MG63 (cell line): Measurements from ENCODE around the gene SLC5A5. TPM values are rescaled to one million over a fixed set of nuclear protein-coding genes. Genes with fewer than 3 reads are reported as not detected.
A peak's percentile ranks its signal among the peaks of the same experiment; 100 is the strongest.

Experiments
- DNase-seq: peaks from one replicate; pipeline ENCODE4 v3.0.0-alpha.2; 2020
- H3K27me3 ChIP-seq: fragments of 250-450 bp; sonication (Bioruptor Pico); 2 replicates; pipeline ENCODE4 v1.5.1; 2020; ENCODE audit warnings: mild to moderate bottlenecking, moderate library complexity
- H3K36me3 ChIP-seq: fragments of 250-450 bp; sonication (Bioruptor Pico); 2 replicates; pipeline ENCODE4 v1.5.1; 2020; ENCODE audit warnings: mild to moderate bottlenecking, moderate library complexity
- H3K4me3 ChIP-seq: fragments of 250-450 bp; sonication (Bioruptor Pico); 2 replicates; pipeline ENCODE4 v1.5.1; 2020; ENCODE audit warnings: mild to moderate bottlenecking, moderate library complexity
- H3K9me3 ChIP-seq: fragments of 250-450 bp; sonication (Bioruptor Pico); 2 replicates; pipeline ENCODE4 v1.5.1; 2020; ENCODE audit warnings: mild to moderate bottlenecking, moderate library complexity
- total RNA-seq: library from RNA; depleted of rRNA; stranded (reverse); fragments of >200 nt; shearing (Covaris generic); gene quantifications from 2 replicates; pipeline ENCODE4 v1.2.3, GENCODE V29; 2014; ENCODE audit warnings: low replicate concordance

Gene SLC5A5
- total RNA-seq, 1 experiment from 2014 or later, result not detected

GRCh38 chr19:17863520-17864182 is 8.1 kb upstream of the SLC5A5 start:
- DNase-seq, result no peak
- H3K27me3 ChIP-seq, result no peaks in the 10 kb centered on the region
- no peak overlapping the region for H3K4me3 ChIP-seq
- H3K9me3 ChIP-seq, result no peaks in the 10 kb centered on the region
- peaks cover 52% of the 10 kb centered on the region for H3K36me3 ChIP-seq

GRCh38 chr19:17865364-17866311 is 6.1 kb upstream of the SLC5A5 start:
- peak; percentile 57 for DNase-seq
- peaks cover 43% of the 10 kb centered on the region for H3K36me3 ChIP-seq

GRCh38 chr19:17866312-17866963 is 5.3 kb upstream of the SLC5A5 start:
- no peak for DNase-seq
- H3K36me3 ChIP-seq, result peaks cover 35% of the 10 kb centered on the region
- no peaks in the 10 kb centered on the region for H3K9me3 ChIP-seq
- no peak overlapping the region for H3K4me3 ChIP-seq
- H3K27me3 ChIP-seq, result peaks cover 2% of the 10 kb centered on the region; the same call in 1 of the 2 replicates

More at GRCh38 chr19:17865364-17866311, 6.1 kb upstream of the SLC5A5 start:
- Histone ChIP-seq H3K4me3 (no peak overlapping the region), H3K9me3 (no peaks in the 10 kb centered on the region), H3K27me3 (peaks cover under 1% of the 10 kb centered on the region; the same call in 1 of the 2 replicates)

- peaks cover 29% of the 10 kb centered on the region for H3K36me3 ChIP-seq
- peaks cover 2% of the 10 kb centered on the region; the same call in 1 of the 2 replicates for H3K27me3 ChIP-seq
- DNase-seq, result no peak
- no peak overlapping the region for H3K4me3 ChIP-seq
- no peaks in the 10 kb centered on the region for H3K9me3 ChIP-seq
Measured at GRCh38 chr19:17866964-17867486, 4.7 kb upstream of the SLC5A5 start.

- Histone ChIP-seq H3K36me3 (peaks cover 13% of the 10 kb centered on the region), H3K4me3 (no peak overlapping the region), H3K27me3 (peaks cover 2% of the 10 kb centered on the region; the same call in 1 of the 2 replicates), H3K9me3 (no peaks in the 10 kb centered on the region)
- no peak for DNase-seq
Measured at GRCh38 chr19:17868669-17869068, 3.1 kb upstream of the SLC5A5 start.

GRCh38 chr19:17869114-17869608 is 2.6 kb upstream of the SLC5A5 start:
- H3K36me3 ChIP-seq, result peaks cover 8% of the 10 kb centered on the region
- H3K4me3 ChIP-seq, result no peak overlapping the region
- DNase-seq, result no peak
- H3K9me3 ChIP-seq, result no peaks in the 10 kb centered on the region
- peaks cover 5% of the 10 kb centered on the region; the same call in 1 of the 2 replicates for H3K27me3 ChIP-seq

- H3K4me3 ChIP-seq, result no peak overlapping the region
- DNase-seq, result no peak
- peaks cover 8% of the 10 kb centered on the region; the same call in 1 of the 2 replicates for H3K27me3 ChIP-seq
- no peaks in the 10 kb centered on the region for H3K36me3 ChIP-seq
- no peaks in the 10 kb centered on the region for H3K9me3 ChIP-seq
Measured at GRCh38 chr19:17871032-17871877, 490 bp upstream of the SLC5A5 start.

GRCh38 chr19:17872251-17873001 is 681 bp downstream of the SLC5A5 start:
- DNase-seq, result no peak
- H3K27me3 ChIP-seq, result peaks cover 9% of the 10 kb centered on the region
- no peaks in the 10 kb centered on the region for H3K36me3 ChIP-seq
- no peak overlapping the region for H3K4me3 ChIP-seq
- no peaks in the 10 kb centered on the region for H3K9me3 ChIP-seq

GRCh38 chr19:17873786-17874757 is 2.3 kb downstream of the SLC5A5 start:
- H3K36me3 ChIP-seq, result no peaks in the 10 kb centered on the region
- H3K4me3 ChIP-seq, result no peak overlapping the region
- peaks cover 17% of the 10 kb centered on the region for H3K27me3 ChIP-seq
- peak; percentile 38 for DNase-seq
- H3K9me3 ChIP-seq, result no peaks in the 10 kb centered on the region

GRCh38 chr19:17874758-17875135 is 3.0 kb downstream of the SLC5A5 start:
- Histone ChIP-seq H3K9me3 (no peaks in the 10 kb centered on the region), H3K4me3 (no peak overlapping the region), H3K27me3 (peaks cover 22% of the 10 kb centered on the region), H3K36me3 (no peaks in the 10 kb centered on the region)
- DNase-seq, result no peak

GRCh38 chr19:17877696-17878095 is 6.0 kb downstream of the SLC5A5 start:
- no peak overlapping the region for H3K4me3 ChIP-seq
- peaks cover 36% of the 10 kb centered on the region for H3K27me3 ChIP-seq
- H3K9me3 ChIP-seq, result no peaks in the 10 kb centered on the region
- DNase-seq, result no peak
- H3K36me3 ChIP-seq, result no peaks in the 10 kb centered on the region

- Histone ChIP-seq H3K27me3 (peaks cover 35% of the 10 kb centered on the region), H3K4me3 (no peak overlapping the region), H3K9me3 (no peaks in the 10 kb centered on the region), H3K36me3 (no peaks in the 10 kb centered on the region)
- DNase-seq, result no peak
Measured at GRCh38 chr19:17879466-17879865, 7.7 kb downstream of the SLC5A5 start.

- H3K27me3 ChIP-seq, result peaks cover 32% of the 10 kb centered on the region
- H3K36me3 ChIP-seq, result no peaks in the 10 kb centered on the region
- H3K9me3 ChIP-seq, result no peaks in the 10 kb centered on the region
- H3K4me3 ChIP-seq, result no peak overlapping the region
- no peak for DNase-seq
Measured at GRCh38 chr19:17881701-17882100, 10.0 kb downstream of the SLC5A5 start.
